K562 (cell line): ENCODE data around the gene AHSP. TPM values are rescaled to one million over a fixed set of nuclear protein-coding genes. Genes with fewer than 3 reads are reported as not detected.

Experiments used
- ATAC-seq: fragments of 200-7000 bp; cut with Tn5 transposase; 3 replicates; pipeline ENCODE4 v1.9.1; 2020; ENCODE audit warnings: moderate library complexity
- BruUV-seq: library from RNA; stranded (reverse); fragments of 400-500 nt; replicated peaks from 2 replicates; lab custom pipeline; 2021; lab: Mats Ljungman, UMichigan
- CTCF ChIA-PET: fragments of 300-600 bp; formaldehyde crosslinking; extraction: SDS; loops from one replicate; lab custom pipeline; 2021; ENCODE audit warnings: low intra/inter-chr PET ratio; lab: Yijun Ruan, JAX
- POLR2A ChIA-PET: fragments of 300-600, 350-650 bp; sonication (Branson Sonifier 250); formaldehyde crosslinking; extraction: SDS; loops from one replicate; lab custom pipeline; 2021; ENCODE audit warnings: antibody characterized with exemption, inconsistent platforms; lab: Yijun Ruan, JAX
- DNase-seq, 4 experiments: peaks; one replicate each; pipeline versions ENCODE4 v3.0.0 to v3.0.0-alpha.2; 2011 to 2018; ENCODE audit warnings: low spot score in 3 of 4, mixed read lengths in 3 of 4; ENCODE audit errors: extremely low read depth in 1 of 4
- FAIRE-seq: peaks from 2 replicates; lab custom pipeline; 2011; peaks lifted over from hg19 to GRCh38; lab: Jason Lieb, UNC
- H2AFZ ChIP-seq: 2 replicates; pipeline ENCODE4 v1.6.0; 2011; ENCODE audit warnings: low read depth, low read length, control low read depth, inconsistent platforms
- H3K27ac ChIP-seq: fragments of 200-600 bp; 3 replicates; pipeline ENCODE4 v1.8.0; 2011; ENCODE audit warnings: low read depth, mild to moderate bottlenecking, control low read depth, inconsistent platforms, low read length, moderate library complexity, mixed read lengths; ENCODE audit errors: extremely low read depth
- H3K27me3 ChIP-seq, 2 experiments: fragments of 300-600 bp in 1 of 2; 2 replicates in 1 of 2; 3 replicates in 1 of 2; pipeline versions ENCODE4 v1.6.0 to v1.8.0; 2011; ENCODE audit warnings: inconsistent platforms in 2 of 2, low read length in 2 of 2, mild to moderate bottlenecking in 1 of 2, mixed read lengths in 1 of 2, moderate library complexity in 1 of 2; ENCODE audit not compliant: control insufficient read depth in 2 of 2, insufficient read depth in 2 of 2
- H3K36me3 ChIP-seq: fragments of 300-600 bp; 3 replicates; pipeline ENCODE4 v1.8.0; 2011; ENCODE audit warnings: mild to moderate bottlenecking, low read length, inconsistent platforms; ENCODE audit not compliant: control insufficient read depth, insufficient read depth
- H3K4me1 ChIP-seq, 2 experiments: fragments of 200-600 bp in 1 of 2; replicated peaks in 1 of 2; 2 replicates in 1 of 2; 3 replicates in 1 of 2; pipeline versions ENCODE4 v1.5.1 to v1.8.0; 2011; ENCODE audit warnings: inconsistent platforms in 2 of 2, low read length in 2 of 2, mild to moderate bottlenecking in 1 of 2, mixed read lengths in 1 of 2, moderate library complexity in 1 of 2; ENCODE audit not compliant: control insufficient read depth in 2 of 2, insufficient read depth in 2 of 2
- H3K4me2 ChIP-seq: 2 replicates; pipeline ENCODE4 v1.6.1; 2011; ENCODE audit warnings: low read length, control low read depth, inconsistent platforms, mixed read lengths; ENCODE audit not compliant: insufficient read depth
- H3K4me3 ChIP-seq: fragments of 200-600 bp; sonication (generic), shearing (Covaris generic); 2 replicates; pipeline ENCODE4 v1.5.1; 2016; ENCODE audit warnings: control low read depth, inconsistent platforms
- H3K79me2 ChIP-seq: fragments of 200-600 bp; 3 replicates; pipeline ENCODE4 v1.8.0; 2011; ENCODE audit warnings: low read length, inconsistent platforms; ENCODE audit not compliant: control insufficient read depth, insufficient read depth
- H3K9ac ChIP-seq, 2 experiments: 2 replicates each; pipeline versions ENCODE4 v1.6.0 to v1.6.1; 2011; ENCODE audit warnings: low read depth in 2 of 2, low read length in 2 of 2, control low read depth in 1 of 2, inconsistent platforms in 1 of 2, mild to moderate bottlenecking in 1 of 2, mixed read lengths in 1 of 2; ENCODE audit not compliant: insufficient read depth in 1 of 2
- H3K9me1 ChIP-seq: one replicate; pipeline ENCODE4 v1.6.0; 2011; ENCODE audit warnings: inconsistent platforms, mild to moderate bottlenecking, low read length, moderate library complexity; ENCODE audit not compliant: control insufficient read depth, insufficient read depth
- H3K9me3 ChIP-seq: replicated peaks from 2 replicates; pipeline ENCODE4 v1.5.1; 2011; ENCODE audit warnings: low read depth, low read length, inconsistent platforms; ENCODE audit not compliant: control insufficient read depth, insufficient read depth
- H4K20me1 ChIP-seq: replicated peaks from 2 replicates; pipeline ENCODE4 v1.6.1; 2011; ENCODE audit warnings: low read length, inconsistent platforms, mixed read lengths; ENCODE audit not compliant: control insufficient read depth, insufficient read depth
- HDGF ChIP-seq: fragments of 450-650 bp; IDR thresholded peaks from 2 replicates; pipeline ENCODE4 v1.6.1; 2016
- HNRNPK ChIP-seq: fragments of 200-400 bp; formaldehyde crosslinking; IDR thresholded peaks from one replicate; pipeline ENCODE4 v1.6.1; 2018; ENCODE audit warnings: mild to moderate bottlenecking, low read depth, low read length; ENCODE audit not compliant: poor library complexity, severe bottlenecking
- LEF1 ChIP-seq: fragments of 450-650 bp; IDR thresholded peaks from 2 replicates; pipeline ENCODE4 v1.6.1; 2016; ENCODE audit warnings: mild to moderate bottlenecking
- RFX5 ChIP-seq: IDR thresholded peaks from 2 replicates; pipeline ENCODE4 v1.6.1; 2011; ENCODE audit warnings: low read depth, mild to moderate bottlenecking, improper control_type of control experiment, low read length
- TAF1 ChIP-seq: IDR thresholded peaks from 2 replicates; pipeline ENCODE4 v1.6.1; 2011; ENCODE audit warnings: mild to moderate bottlenecking, low read length, moderate library complexity; ENCODE audit not compliant: insufficient read depth, control insufficient read depth, severe bottlenecking; ENCODE audit errors: extremely low read depth
- ZBTB8A ChIP-seq: fragments of 450-650 bp; IDR thresholded peaks from 2 replicates; pipeline ENCODE4 v1.6.1; 2018; ENCODE audit warnings: mild to moderate bottlenecking, moderate library complexity; ENCODE audit not compliant: partially characterized antibody
- ZFP36 ChIP-seq: fragments of 150-350 bp; IDR thresholded peaks from 2 replicates; pipeline ENCODE4 v1.6.1; 2018; ENCODE audit warnings: low read length, low read depth; ENCODE audit not compliant: partially characterized antibody
- WGBS: fragments of 100-300 bp; shearing (Covaris generic); methylation state at CpG from one replicate; pipeline ENCODE4 v1.1.6; 2016; ENCODE audit warnings: low coverage, mixed read lengths; ENCODE audit not compliant: insufficient coverage; ENCODE audit errors: missing lambda C conversion rate; 5-methylcytosine and 5-hydroxymethylcytosine counted together
- in situ Hi-C: fragments of 300-500 bp; cut with MboI; formaldehyde crosslinking; loops from 4 replicates; pipeline ENCODE4 v1.15.0; 2018; ENCODE audit warnings: inconsistent platforms, mixed read lengths
- intact Hi-C: fragments of 100-400 bp; cut with micrococcal nuclease; formaldehyde crosslinking; loops from 2 replicates; pipeline ENCODE4 v1.14.2; 2022
- polyA plus RNA-seq, 8 experiments: library from polyadenylated mRNA; depleted of rRNA in 4 of 8; stranded (reverse) in 5 of 8; unstranded in 3 of 8; fragments of >200 nt; fragmentation: Nextera tagmentation in 2 of 8; fragmentation: Illumina TruSeq in 1 of 8; extraction: Ambion mirVana in 2 of 8; extraction: Trizol in 1 of 8; gene quantifications; 2 replicates each; pipeline versions ENCODE4 v1.2.1 to v1.2.3, GENCODE V29; 2011 to 2014; ENCODE audit warnings: inconsistent platforms in 1 of 8, missing spikeins in 1 of 8
- total RNA-seq, 7 experiments: library from RNA; depleted of rRNA in 6 of 7; stranded (reverse); fragments of >200 nt in 6 of 7; fragmentation: Illumina TruSeq in 2 of 7; extraction: Trizol in 2 of 7; gene quantifications; 2 replicates each; pipeline versions ENCODE4 v1.2.1 to v1.2.3, GENCODE V29; 2011 to 2021; ENCODE audit warnings: low replicate concordance in 1 of 7
- TF ChIP-seq, protein P1 (sequence below): fragments of 250-450 bp; sonication (Bioruptor Pico); IDR thresholded peaks from 2 replicates; pipeline ENCODE4 v1.8.0; 2021; ENCODE audit warnings: moderate library complexity, mild to moderate bottlenecking, inconsistent platforms

Gene AHSP
- total and polyA plus RNA-seq, 9 of the 15 experiments (the other 6 are each of a cell fraction or from before 2014, with no cell fraction given), result 6.6 to 99.1 (median 25.8) TPM

DNA sequence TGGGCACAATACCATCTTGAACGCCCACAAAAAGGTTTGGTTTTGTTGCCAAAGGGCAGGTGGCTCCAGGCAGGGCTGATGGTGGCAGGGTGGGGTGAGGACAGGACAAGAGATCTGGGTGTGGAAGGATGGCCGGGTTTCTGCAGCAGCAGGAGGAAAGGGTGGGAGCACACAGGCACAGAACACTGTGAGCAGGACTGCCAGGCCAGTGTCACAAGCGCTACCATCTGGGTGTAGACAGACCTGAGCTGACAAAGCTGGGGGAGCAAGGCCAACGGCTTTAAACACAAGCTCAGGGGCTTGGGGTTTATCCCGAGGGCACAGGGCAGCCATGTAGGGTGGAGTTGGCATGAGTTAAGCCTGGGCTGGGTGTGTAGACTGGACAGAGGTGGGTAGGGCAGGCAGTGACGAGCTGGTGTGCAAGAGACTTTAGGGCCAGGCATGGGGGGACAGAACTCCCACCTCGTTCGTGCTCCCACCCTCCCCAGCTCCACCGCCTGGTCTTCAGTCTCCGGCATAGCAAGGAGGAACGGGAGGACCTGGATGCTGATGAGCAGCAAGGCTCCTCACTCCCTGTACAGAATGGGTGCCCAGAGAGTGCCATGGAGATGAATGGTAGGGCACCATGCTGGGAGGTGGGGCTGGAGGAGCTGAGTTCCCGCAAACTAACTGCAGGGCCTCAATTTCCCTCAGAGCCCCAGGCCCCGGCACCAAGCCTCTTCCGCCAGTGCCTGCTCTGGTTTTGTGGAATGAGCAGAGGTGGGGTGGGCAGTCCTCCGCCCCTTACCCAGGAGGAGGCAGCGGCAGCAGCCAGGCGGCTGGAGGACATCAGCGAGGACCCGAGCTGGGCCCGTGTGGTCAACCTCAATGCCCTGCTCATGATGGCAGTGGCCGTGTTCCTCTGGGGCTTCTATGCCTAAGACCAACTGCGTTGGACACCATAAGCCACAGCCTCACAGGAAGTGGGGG is 37.8 kb upstream of the AHSP start:
- TSS peak; percentile 33 for BruUV-seq
- in situ Hi-C loops, result no loop called here
- FAIRE-seq, result no peak

DNA sequence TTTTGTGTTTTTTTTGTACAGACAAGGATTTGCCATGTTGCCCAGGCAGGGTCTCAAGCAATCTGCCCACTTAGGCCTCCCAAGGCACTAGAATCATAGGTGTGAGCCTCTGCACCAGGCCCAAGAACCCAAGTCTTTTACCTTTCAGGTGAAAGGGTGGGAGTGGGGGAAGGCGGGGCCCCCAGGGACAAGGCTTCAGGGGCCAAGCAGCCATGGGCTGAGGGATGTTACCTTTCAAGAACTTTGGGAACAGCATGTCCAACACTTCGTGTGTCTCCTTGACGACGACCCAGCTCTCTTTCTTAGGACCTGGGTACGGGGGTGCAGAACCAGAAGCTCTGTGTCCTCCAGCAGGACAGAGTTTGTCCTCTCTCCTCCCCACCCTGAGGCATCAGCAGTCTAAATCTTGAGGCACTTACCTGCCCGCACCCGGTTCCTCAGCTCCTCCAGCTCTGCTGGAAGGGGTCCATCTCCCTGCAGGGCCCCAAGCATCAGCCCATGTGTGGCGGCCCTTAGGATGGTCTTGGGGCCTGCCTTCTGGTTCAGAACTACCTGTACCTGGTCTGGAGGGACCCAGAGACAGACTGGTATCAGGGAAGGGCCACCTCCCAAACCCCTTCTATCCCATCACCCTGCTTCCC is 35.8 kb upstream of the AHSP start:
- no peak overlapping the region for H3K27ac ChIP-seq
- FAIRE-seq (no peak), DNase-seq (no peak), ATAC-seq (no peak)
- 91% methylated on average over 8 of the region's 8 CpGs for WGBS
- H2AFZ ChIP-seq, result no peak overlapping the region
- H4K20me1 ChIP-seq, result no peaks in the 10 kb centered on the region
- no TSS peak for BruUV-seq
- H3K4me2 ChIP-seq, result no peak overlapping the region
- H3K9me3 ChIP-seq, result no peaks in the 10 kb centered on the region
- H3K36me3 ChIP-seq, result peaks cover 58% of the 10 kb centered on the region; the same call in 2 of the 3 replicates
- no peaks in the 10 kb centered on the region for H3K79me2 ChIP-seq
- H3K9me1 ChIP-seq, result peaks cover 2% of the 10 kb centered on the region
- TF ChIP-seq HNRNPK (no peak), ZBTB8A (no peak), HDGF (no peak), RFX5 (no peak), ZFP36 (no peak)
- TF ChIP-seq, protein P1, sequence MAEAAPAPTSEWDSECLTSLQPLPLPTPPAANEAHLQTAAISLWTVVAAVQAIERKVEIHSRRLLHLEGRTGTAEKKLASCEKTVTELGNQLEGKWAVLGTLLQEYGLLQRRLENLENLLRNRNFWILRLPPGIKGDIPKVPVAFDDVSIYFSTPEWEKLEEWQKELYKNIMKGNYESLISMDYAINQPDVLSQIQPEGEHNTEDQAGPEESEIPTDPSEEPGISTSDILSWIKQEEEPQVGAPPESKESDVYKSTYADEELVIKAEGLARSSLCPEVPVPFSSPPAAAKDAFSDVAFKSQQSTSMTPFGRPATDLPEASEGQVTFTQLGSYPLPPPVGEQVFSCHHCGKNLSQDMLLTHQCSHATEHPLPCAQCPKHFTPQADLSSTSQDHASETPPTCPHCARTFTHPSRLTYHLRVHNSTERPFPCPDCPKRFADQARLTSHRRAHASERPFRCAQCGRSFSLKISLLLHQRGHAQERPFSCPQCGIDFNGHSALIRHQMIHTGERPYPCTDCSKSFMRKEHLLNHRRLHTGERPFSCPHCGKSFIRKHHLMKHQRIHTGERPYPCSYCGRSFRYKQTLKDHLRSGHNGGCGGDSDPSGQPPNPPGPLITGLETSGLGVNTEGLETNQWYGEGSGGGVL, result no peak
- TF ChIP-seq, all 486 proteins: peak for 0
- no peaks in the 10 kb centered on the region for H3K27me3 ChIP-seq
- H3K9ac ChIP-seq, result no peak overlapping the region
- in situ Hi-C loops (no loop called here), intact Hi-C loops (no loop called here)
- ChIA-PET POLR2A (interaction anchor here (0.7 kb wide), 1 partner anchor 15 kb away, joined by 4 read pairs; no protein-coding TSS in a partner anchor), CTCF (no interaction called here)
- H3K4me3 ChIP-seq, result no peak overlapping the region
- H3K4me1 ChIP-seq, result peaks cover 0 to 6% of the 10 kb centered on the region in 2 experiments; a peak in 1 of 5 replicates

More for the DNA sequence above, 37.8 kb upstream of the AHSP start:
- ChIA-PET CTCF (no interaction called here), POLR2A (interaction anchor here (0.6 to 2.8 kb wide), 5 partner anchors 8 to 13 kb away, joined by 3 to 13 read pairs (median 5); no protein-coding TSS in a partner anchor)
- no peaks in the 10 kb centered on the region for H3K79me2 ChIP-seq
- H4K20me1 ChIP-seq, result no peaks in the 10 kb centered on the region
- intact Hi-C loops, result no loop called here
- no peak overlapping the region for H3K4me3 ChIP-seq
- H3K27ac ChIP-seq, result no peak overlapping the region
- H3K27me3 ChIP-seq, result no peaks in the 10 kb centered on the region
- no peaks in the 10 kb centered on the region for H3K9me3 ChIP-seq
- ATAC-seq (no peak), DNase-seq (no peak)
- peaks cover 0 to 7% of the 10 kb centered on the region in 2 experiments; a peak in 2 of 5 replicates for H3K4me1 ChIP-seq
- no peak overlapping the region for H3K9ac ChIP-seq
- H3K9me1 ChIP-seq, result peaks cover under 1% of the 10 kb centered on the region
- no peak overlapping the region for H3K4me2 ChIP-seq
- peaks cover 39% of the 10 kb centered on the region; the same call in 2 of the 3 replicates for H3K36me3 ChIP-seq
- TF ChIP-seq RFX5, result no peak
- TF ChIP-seq LEF1, result no peak
- TF ChIP-seq TAF1, result no peak
- H2AFZ ChIP-seq, result no peak overlapping the region
- 89% methylated on average over 18 of the region's 22 CpGs for WGBS
